MCF 10A (cell line): Measurements from ENCODE around the gene BIRC3. TPM values are rescaled to one million over a fixed set of nuclear protein-coding genes. Genes with fewer than 3 reads are reported as not detected.

Experiments
- BruUV-seq: library from RNA; stranded (reverse); fragments of 400-500 nt; replicated peaks from 2 replicates; lab custom pipeline; 2021; lab: Mats Ljungman, UMichigan
- CTCF ChIA-PET: fragments of 300-600 bp; sonication (Branson Sonifier 250); formaldehyde crosslinking; extraction: SDS; loops from one replicate; lab custom pipeline; 2021; ENCODE audit warnings: antibody characterized with exemption, inconsistent platforms; lab: Yijun Ruan, JAX
- POLR2A ChIA-PET: fragments of 300-600, 350-650 bp; sonication (Branson Sonifier 250); formaldehyde crosslinking; extraction: SDS; loops from one replicate; lab custom pipeline; 2020; ENCODE audit warnings: antibody characterized with exemption, inconsistent platforms; lab: Yijun Ruan, JAX
- DNase-seq: peaks from one replicate; pipeline ENCODE4 v3.0.0-alpha.2; 2018; ENCODE audit not compliant: unreplicated experiment
- H3K27ac Mint-ChIP-seq: one replicate; pipeline ENCODE4 v1.8.0; 2022; ENCODE audit warnings: mild to moderate bottlenecking, low read depth, mixed read lengths; ENCODE audit not compliant: unreplicated experiment
- H3K27me3 Mint-ChIP-seq: one replicate; pipeline ENCODE4 v1.8.0; 2022; ENCODE audit warnings: mixed read lengths; ENCODE audit not compliant: insufficient read depth, unreplicated experiment
- H3K36me3 Mint-ChIP-seq: one replicate; pipeline ENCODE4 v1.8.0; 2022; ENCODE audit warnings: mild to moderate bottlenecking, moderate library complexity, mixed read lengths; ENCODE audit not compliant: insufficient read depth, unreplicated experiment
- H3K4me1 Mint-ChIP-seq: one replicate; pipeline ENCODE4 v1.8.0; 2022; ENCODE audit warnings: mixed read lengths; ENCODE audit not compliant: insufficient read depth, unreplicated experiment
- H3K4me3 Mint-ChIP-seq: one replicate; pipeline ENCODE4 v1.8.0; 2022; ENCODE audit warnings: mild to moderate bottlenecking, moderate library complexity, mixed read lengths; ENCODE audit not compliant: unreplicated experiment
- H3K9me3 Mint-ChIP-seq: one replicate; pipeline ENCODE4 v1.8.0; 2022; ENCODE audit warnings: mixed read lengths; ENCODE audit not compliant: unreplicated experiment
- CTCF ChIP-seq: fragments of 200-600 bp; IDR thresholded peaks from one replicate; pipeline ENCODE4 v1.8.0; 2022; ENCODE audit warnings: antibody characterized with exemption, mild to moderate bottlenecking; ENCODE audit not compliant: unreplicated experiment
- intact Hi-C: fragments of 100-400 bp; cut with micrococcal nuclease; formaldehyde crosslinking; loops from 2 replicates; pipeline ENCODE4 v1.14.1; 2022
- total RNA-seq: library from RNA; stranded (reverse); gene quantifications from 2 replicates; pipeline ENCODE4 v1.2.3, GENCODE V29; 2022

Gene BIRC3
- total RNA-seq, 1 experiment from 2014 or later: 124 TPM

DNA sequence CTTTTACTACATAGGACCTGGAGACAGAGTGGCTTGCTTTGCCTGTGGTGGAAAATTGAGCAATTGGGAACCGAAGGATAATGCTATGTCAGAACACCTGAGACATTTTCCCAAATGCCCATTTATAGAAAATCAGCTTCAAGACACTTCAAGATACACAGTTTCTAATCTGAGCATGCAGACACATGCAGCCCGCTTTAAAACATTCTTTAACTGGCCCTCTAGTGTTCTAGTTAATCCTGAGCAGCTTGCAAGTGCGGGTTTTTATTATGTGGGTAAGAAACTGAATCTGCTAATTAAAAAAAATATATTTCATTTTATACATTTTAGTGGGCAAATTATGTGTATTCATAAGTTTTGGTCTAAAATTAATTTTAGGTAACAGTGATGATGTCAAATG is 7.8 kb downstream of the BIRC3 start:
- no peak for DNase-seq
- ChIA-PET CTCF (interaction anchor here (0.9 to 1.6 kb wide), 3 partner anchors 25 to 37 kb away, joined by 3 to 13 read pairs (median 4); no protein-coding TSS in a partner anchor), POLR2A (interaction anchor here (1.4 to 2.2 kb wide), 3 partner anchors 19 to 37 kb away, joined by 3 to 12 read pairs (median 11); no protein-coding TSS in a partner anchor)
- Mint-ChIP-seq H3K4me3 (no peak overlapping the region), H3K27me3 (no peaks in the 10 kb centered on the region), H3K36me3 (peaks cover 100% of the 10 kb centered on the region), H3K4me1 (peaks cover 25% of the 10 kb centered on the region), H3K27ac (no peak overlapping the region), H3K9me3 (no peaks in the 10 kb centered on the region)
- TF ChIP-seq CTCF: no peak
- BruUV-seq: no TSS peak
- intact Hi-C loops: no loop called here

DNA sequence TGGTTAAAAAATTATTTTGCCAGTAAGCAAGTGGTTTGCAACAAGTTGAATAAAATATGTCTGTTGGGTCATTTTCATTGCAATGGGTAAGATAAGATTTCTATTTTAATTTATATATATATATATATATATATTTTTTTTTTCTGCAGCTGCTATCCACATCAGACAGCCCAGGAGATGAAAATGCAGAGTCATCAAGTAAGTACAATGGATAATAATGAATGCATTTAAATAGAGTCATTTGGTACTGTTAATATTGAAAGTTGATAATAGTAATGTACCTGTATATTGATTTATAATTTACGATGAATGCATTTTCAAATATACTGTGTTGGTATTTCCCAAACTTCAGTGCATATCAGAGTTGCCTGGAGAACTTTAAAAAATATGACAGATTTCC is 11.5 kb downstream of the BIRC3 start:
- Mint-ChIP-seq H3K27me3 (no peaks in the 10 kb centered on the region), H3K9me3 (no peaks in the 10 kb centered on the region), H3K36me3 (peaks cover 100% of the 10 kb centered on the region), H3K4me3 (no peak overlapping the region), H3K27ac (no peak overlapping the region), H3K4me1 (peaks cover 17% of the 10 kb centered on the region)
- intact Hi-C loops: no loop called here
- CTCF ChIA-PET: interaction anchor here (0.6 to 1.2 kb wide), 2 partner anchors 13 to 40 kb away, joined by 3 read pairs; no protein-coding TSS in a partner anchor
- BruUV-seq: no TSS peak
- TF ChIP-seq CTCF: no peak
- POLR2A ChIA-PET: no interaction called here
- no peak for DNase-seq

DNA sequence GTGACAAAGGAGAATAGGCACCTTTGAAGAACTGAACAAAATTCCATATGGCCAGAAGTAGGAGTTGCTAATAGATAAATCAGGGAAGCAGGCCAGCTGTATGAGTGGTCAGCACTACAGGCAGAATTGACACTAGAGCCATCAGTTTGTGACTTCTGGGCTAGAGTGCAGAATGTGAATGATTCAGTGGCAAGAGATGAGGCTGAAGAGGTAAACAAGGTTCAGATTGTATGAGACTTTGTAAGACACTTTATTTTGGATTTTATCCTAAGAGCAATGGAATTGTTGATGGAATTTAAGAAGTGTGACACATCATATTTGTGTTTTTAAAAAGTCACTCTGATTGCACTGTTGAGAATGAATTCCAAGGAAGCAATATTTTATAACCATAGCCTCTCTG is 12.9 kb downstream of the BIRC3 start:
- no TSS peak for BruUV-seq
- H3K4me3 Mint-ChIP-seq: no peak overlapping the region
- peaks cover 100% of the 10 kb centered on the region for H3K36me3 Mint-ChIP-seq
- peaks cover 13% of the 10 kb centered on the region for H3K4me1 Mint-ChIP-seq
- TF ChIP-seq CTCF: no peak
- ChIA-PET POLR2A (interaction anchor here (0.5 kb wide), 1 partner anchor 46 kb away, joined by 3 read pairs; no protein-coding TSS in a partner anchor), CTCF (no interaction called here)
- H3K9me3 Mint-ChIP-seq: no peaks in the 10 kb centered on the region
- no peaks in the 10 kb centered on the region for H3K27me3 Mint-ChIP-seq
- no peak for DNase-seq
- H3K27ac Mint-ChIP-seq: peak overlapping the region; percentile 70
- intact Hi-C loops: no loop called here

DNA sequence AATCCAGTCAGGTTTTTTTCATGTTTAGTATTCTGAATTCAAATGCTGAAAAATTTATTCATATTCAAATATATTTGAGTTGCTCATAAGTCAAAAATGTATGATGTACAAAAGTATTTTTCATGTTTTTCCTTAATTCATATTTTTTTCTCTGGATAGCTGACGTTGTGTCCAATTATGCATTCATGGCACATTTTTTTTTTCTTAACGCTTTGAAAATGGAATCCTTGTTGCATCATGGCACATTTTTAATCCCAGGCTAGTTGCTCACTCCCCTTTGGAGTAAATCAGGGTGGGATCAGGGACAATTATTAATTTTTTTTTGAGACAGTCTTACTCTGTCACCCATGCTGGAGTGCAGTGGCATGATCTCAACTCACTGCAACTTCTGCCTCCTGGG is 14.1 kb downstream of the BIRC3 start:
- Mint-ChIP-seq H3K9me3 (no peaks in the 10 kb centered on the region), H3K27ac (peak overlapping the region; percentile 70), H3K4me3 (no peak overlapping the region), H3K36me3 (peaks cover 100% of the 10 kb centered on the region), H3K4me1 (peaks cover 13% of the 10 kb centered on the region), H3K27me3 (no peaks in the 10 kb centered on the region)
- CTCF ChIA-PET: interaction anchor here (0.9 kb wide), 1 partner anchor 11 kb away, joined by 3 read pairs; no protein-coding TSS in a partner anchor
- POLR2A ChIA-PET: interaction anchor here (1.3 to 1.6 kb wide), 2 partner anchors 10 to 13 kb away, joined by 3 to 4 read pairs; no protein-coding TSS in a partner anchor
- TF ChIP-seq CTCF: no peak
- BruUV-seq: no TSS peak
- intact Hi-C loops: no loop called here
- DNase-seq: no peak
